Measurements from ENCODE around the gene EMD.

DNA sequence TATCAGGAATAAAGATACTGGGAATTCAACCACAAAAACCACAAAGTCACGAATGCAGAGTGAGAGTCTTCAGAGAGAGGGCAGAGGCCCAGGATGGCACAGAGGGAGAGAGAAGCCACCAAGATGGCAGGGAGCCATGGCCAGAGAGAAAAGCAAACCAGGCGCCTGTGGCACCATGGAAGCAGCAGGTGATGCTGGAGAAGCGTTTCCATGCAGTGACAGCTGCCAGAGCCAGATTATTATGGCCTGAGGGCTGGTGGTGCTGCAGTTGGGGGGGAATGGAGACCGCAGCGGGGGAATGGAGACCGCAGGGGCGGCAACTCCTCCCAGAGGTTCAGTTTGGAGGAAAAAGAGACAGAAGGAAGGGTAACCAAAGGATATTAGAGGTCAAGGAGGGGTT lies 38.1 kb downstream of the EMD start:
- TF ChIP-seq, protein P1, sequence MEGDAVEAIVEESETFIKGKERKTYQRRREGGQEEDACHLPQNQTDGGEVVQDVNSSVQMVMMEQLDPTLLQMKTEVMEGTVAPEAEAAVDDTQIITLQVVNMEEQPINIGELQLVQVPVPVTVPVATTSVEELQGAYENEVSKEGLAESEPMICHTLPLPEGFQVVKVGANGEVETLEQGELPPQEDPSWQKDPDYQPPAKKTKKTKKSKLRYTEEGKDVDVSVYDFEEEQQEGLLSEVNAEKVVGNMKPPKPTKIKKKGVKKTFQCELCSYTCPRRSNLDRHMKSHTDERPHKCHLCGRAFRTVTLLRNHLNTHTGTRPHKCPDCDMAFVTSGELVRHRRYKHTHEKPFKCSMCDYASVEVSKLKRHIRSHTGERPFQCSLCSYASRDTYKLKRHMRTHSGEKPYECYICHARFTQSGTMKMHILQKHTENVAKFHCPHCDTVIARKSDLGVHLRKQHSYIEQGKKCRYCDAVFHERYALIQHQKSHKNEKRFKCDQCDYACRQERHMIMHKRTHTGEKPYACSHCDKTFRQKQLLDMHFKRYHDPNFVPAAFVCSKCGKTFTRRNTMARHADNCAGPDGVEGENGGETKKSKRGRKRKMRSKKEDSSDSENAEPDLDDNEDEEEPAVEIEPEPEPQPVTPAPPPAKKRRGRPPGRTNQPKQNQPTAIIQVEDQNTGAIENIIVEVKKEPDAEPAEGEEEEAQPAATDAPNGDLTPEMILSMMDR (conservative IDR thresholded peaks at IDR 0.05 in 1 of 2, IDR thresholded peaks at IDR 0.05 in 1 of 2; ENCODE audit: extremely low read depth in 1 of 2, insufficient read depth in 1 of 2, low read depth in 1 of 2, low read length in 2 of 2): no peak
- TF ChIP-seq EZH2 (IDR thresholded peaks at IDR 0.05; ENCODE audit: borderline replicate concordance, low read length): no peak
